TTC549 (cell line): ENCODE data around the gene DHX8.
"Not testable (repeated sequence)": the region's sequence is repeated elsewhere in the genome, so short reads cannot be mapped to it uniquely, and the experiment has no call there.

Experiments
- FAIRE-seq: peaks from 2 replicates; lab custom pipeline; 2012; peaks lifted over from hg19 to GRCh38; lab: Jason Lieb, UNC

Gene DHX8

GRCh38 chr17:43462569-43462968 is 21.2 kb upstream of the DHX8 start:
- FAIRE-seq = not testable (repeated sequence)

- no peak for FAIRE-seq
Measured at GRCh38 chr17:43463241-43463640, 20.5 kb upstream of the DHX8 start.

- no peak for FAIRE-seq
Measured at GRCh38 chr17:43464046-43464445, 19.7 kb upstream of the DHX8 start.

- no peak for FAIRE-seq
Measured at GRCh38 chr17:43465049-43465448, 18.7 kb upstream of the DHX8 start.

- no peak for FAIRE-seq
Measured at GRCh38 chr17:43467981-43468581, 15.7 kb upstream of the DHX8 start.

- no peak for FAIRE-seq
Measured at GRCh38 chr17:43468691-43469139, 15.1 kb upstream of the DHX8 start.

- FAIRE-seq = no peak
Measured at GRCh38 chr17:43469145-43469544, 14.6 kb upstream of the DHX8 start.

- FAIRE-seq = no peak
Measured at GRCh38 chr17:43471585-43472160, 12.1 kb upstream of the DHX8 start.

GRCh38 chr17:43475494-43476089 is 8.2 kb upstream of the DHX8 start:
- FAIRE-seq = no peak

GRCh38 chr17:43476306-43476705 is 7.5 kb upstream of the DHX8 start:
- FAIRE-seq = not testable (repeated sequence)

- no peak for FAIRE-seq
Measured at GRCh38 chr17:43477832-43478634, 5.7 kb upstream of the DHX8 start.

GRCh38 chr17:43479948-43480347 is 3.8 kb upstream of the DHX8 start:
- no peak for FAIRE-seq

GRCh38 chr17:43482103-43483012 is 1.4 kb upstream of the DHX8 start:
- FAIRE-seq = no peak

GRCh38 chr17:43490621-43491020 is 6.8 kb downstream of the DHX8 start:
- no peak for FAIRE-seq

GRCh38 chr17:43509440-43509839 is 25.7 kb downstream of the DHX8 start:
- FAIRE-seq = not testable (repeated sequence)

GRCh38 chr17:43511199-43511598 is 27.4 kb downstream of the DHX8 start:
- not testable (repeated sequence) for FAIRE-seq

GRCh38 chr17:43515656-43516055 is 31.9 kb downstream of the DHX8 start:
- FAIRE-seq = no peak

GRCh38 chr17:43517161-43517560 is 33.4 kb downstream of the DHX8 start:
- no peak for FAIRE-seq

- no peak for FAIRE-seq
Measured at GRCh38 chr17:43517615-43518386, 34.0 kb downstream of the DHX8 start.

GRCh38 chr17:43521389-43521788 is 37.6 kb downstream of the DHX8 start:
- FAIRE-seq = no peak

GRCh38 chr17:43524945-43525575 is 41.3 kb downstream of the DHX8 start:
- FAIRE-seq = no peak
